NCI-H2196 (cell line): ENCODE results near the gene PIP4P1.

ENCODE experiments used
- DNase-seq: peaks from one replicate; lab custom pipeline; 2025; ENCODE audit not compliant: unreplicated experiment; lab: John Stamatoyannopoulos, UW

The PIP4P1 gene

GRCh38 chr14:20412411-20412810 is 48.8 kb downstream of the PIP4P1 start:
- DNase-seq: no peak

- DNase-seq: no peak
Observed at GRCh38 chr14:20409226-20409625, 52.0 kb downstream of the PIP4P1 start.
